GM12878 (cell line): ENCODE results near the gene SRGAP1. TPM values are rescaled to one million over a fixed set of nuclear protein-coding genes. Genes with fewer than 3 reads are reported as not detected.

Experiments used
- ATAC-seq: fragments of 200-7000 bp; cut with Tn5 transposase; 3 replicates; pipeline ENCODE4 v1.9.1; 2020; ENCODE audit warnings: mild to moderate bottlenecking, moderate library complexity
- BruUV-seq: library from RNA; stranded (reverse); fragments of 400-500 nt; replicated peaks from 2 replicates; lab custom pipeline; 2021; lab: Mats Ljungman, UMichigan
- CTCF ChIA-PET: fragments of 300-600 bp; sonication (Branson Sonifier 250); formaldehyde crosslinking; extraction: SDS; loops from one replicate; lab custom pipeline; 2021; ENCODE audit warnings: inconsistent platforms; lab: Yijun Ruan, JAX
- POLR2A ChIA-PET: fragments of 350-600 bp; formaldehyde crosslinking; extraction: SDS; loops from one replicate; lab custom pipeline; 2021; ENCODE audit warnings: inconsistent platforms; lab: Charles Lee
- RAD21 ChIA-PET: fragments of 300-600 bp; sonication (Branson Sonifier 250); formaldehyde crosslinking; loops from one replicate; lab custom pipeline; 2023; ENCODE audit warnings: antibody characterized with exemption; ENCODE audit not compliant: unreplicated experiment; lab: Charles Lee
- SMC1A ChIA-PET: fragments of 300-600 bp; sonication (Branson Sonifier 250); formaldehyde crosslinking; loops from one replicate; lab custom pipeline; 2023; ENCODE audit not compliant: unreplicated experiment, uncharacterized antibody; lab: Charles Lee
- DNase-seq: peaks from one replicate; pipeline ENCODE4 v3.0.0-alpha.2; 2011; ENCODE audit warnings: low read depth, low spot score
- FAIRE-seq: peaks from 3 replicates; lab custom pipeline; 2011; peaks lifted over from hg19 to GRCh38; lab: Jason Lieb, UNC
- H2AFZ ChIP-seq: 2 replicates; pipeline ENCODE4 v1.6.0; 2011; ENCODE audit warnings: low read depth, low read length, control low read depth; ENCODE audit not compliant: control insufficient read depth
- H3K27ac ChIP-seq: 2 replicates; pipeline ENCODE4 v1.5.1; 2011; ENCODE audit warnings: control low read depth; ENCODE audit not compliant: control insufficient read depth, insufficient read depth
- H3K27me3 ChIP-seq, 2 experiments: replicated peaks in 1 of 2; 2 replicates each; pipeline versions ENCODE4 v1.6.0 to v1.6.1; 2011; ENCODE audit warnings: low read length in 1 of 2; ENCODE audit not compliant: control insufficient read depth in 2 of 2, insufficient read depth in 2 of 2
- H3K36me3 ChIP-seq, 2 experiments: 2 replicates each; pipeline ENCODE4 v1.5.1; 2011; ENCODE audit warnings: low read length in 1 of 2; ENCODE audit not compliant: control insufficient read depth in 2 of 2, insufficient read depth in 2 of 2
- H3K4me1 ChIP-seq: 2 replicates; pipeline ENCODE4 v1.6.1; 2011; ENCODE audit warnings: mild to moderate bottlenecking, low read length, moderate library complexity, mixed read lengths; ENCODE audit not compliant: control insufficient read depth, insufficient read depth
- H3K4me2 ChIP-seq: 2 replicates; pipeline ENCODE4 v1.6.0; 2011; ENCODE audit warnings: control low read depth; ENCODE audit not compliant: control insufficient read depth, insufficient read depth
- H3K4me3 ChIP-seq: fragments of 200-600 bp; sonication (generic); 2 replicates; pipeline ENCODE4 v1.5.1; 2016
- H3K79me2 ChIP-seq: 2 replicates; pipeline ENCODE4 v1.6.0; 2011; ENCODE audit warnings: low read length; ENCODE audit not compliant: control insufficient read depth, insufficient read depth
- H3K9ac ChIP-seq: 2 replicates; pipeline ENCODE4 v1.8.0; 2011; ENCODE audit warnings: low read length, control low read depth, mixed read lengths; ENCODE audit not compliant: control insufficient read depth, insufficient read depth
- H3K9me3 ChIP-seq: replicated peaks from 3 replicates; pipeline ENCODE4 v1.5.1; 2011; ENCODE audit warnings: mild to moderate bottlenecking, low read length; ENCODE audit not compliant: control insufficient read depth, insufficient read depth
- H4K20me1 ChIP-seq: 2 replicates; pipeline ENCODE4 v1.6.0; 2011; ENCODE audit not compliant: control insufficient read depth, insufficient read depth
- ATF2 ChIP-seq: IDR thresholded peaks from 2 replicates; pipeline ENCODE4 v1.6.1; 2012; ENCODE audit warnings: low read length, inconsistent platforms
- E4F1 ChIP-seq: fragments of 450-650 bp; IDR thresholded peaks from 2 replicates; pipeline ENCODE4 v1.6.1; 2018; ENCODE audit warnings: borderline replicate concordance, mild to moderate bottlenecking; ENCODE audit not compliant: partially characterized antibody
- EED ChIP-seq: sonication (generic); IDR thresholded peaks from 2 replicates; pipeline ENCODE4 v1.6.1; 2016; ENCODE audit warnings: antibody characterized with exemption, low read depth
- ESRRA ChIP-seq: IDR thresholded peaks from 2 replicates; pipeline ENCODE4 v1.6.1; 2012; ENCODE audit warnings: mild to moderate bottlenecking, low read length, improper control_type of control experiment
- EZH2 ChIP-seq: IDR thresholded peaks from 2 replicates; pipeline ENCODE4 v1.6.1; 2012; ENCODE audit warnings: low read depth, mild to moderate bottlenecking, control low read depth, inconsistent platforms, low read length, borderline replicate concordance; ENCODE audit not compliant: control insufficient read depth
- GATAD2B ChIP-seq: fragments of 450-650 bp; conservative IDR thresholded peaks from 2 replicates; pipeline ENCODE4 v1.6.1; 2017; ENCODE audit warnings: low read depth, mild to moderate bottlenecking, moderate library complexity
- HDAC2 ChIP-seq: fragments of 200-600 bp; sonication (generic); IDR thresholded peaks from 2 replicates; pipeline ENCODE4 v1.6.1; 2017
- KLF5 ChIP-seq: fragments of 450-650 bp; IDR thresholded peaks from 2 replicates; pipeline ENCODE4 v1.6.1; 2014; ENCODE audit warnings: mild to moderate bottlenecking; ENCODE audit not compliant: partially characterized antibody
- NFYB ChIP-seq: IDR thresholded peaks from 2 replicates; pipeline ENCODE4 v1.6.1; 2011; ENCODE audit warnings: low read depth, mild to moderate bottlenecking, low read length, improper control_type of control experiment, moderate library complexity; ENCODE audit not compliant: insufficient read depth
- PBX3 ChIP-seq: IDR thresholded peaks from 2 replicates; pipeline ENCODE4 v1.6.1; 2011; ENCODE audit warnings: mild to moderate bottlenecking, low read depth, low read length, moderate library complexity; ENCODE audit not compliant: insufficient replicate concordance
- RCOR1 ChIP-seq: conservative IDR thresholded peaks from 2 replicates; pipeline ENCODE4 v1.6.1; 2012; ENCODE audit warnings: low read depth, low read length, improper control_type of control experiment
- SRF ChIP-seq, 2 experiments: IDR thresholded peaks; 2 replicates each; pipeline ENCODE4 v1.6.1; 2011; ENCODE audit warnings: low read depth in 2 of 2, low read length in 2 of 2, mild to moderate bottlenecking in 1 of 2, moderate library complexity in 1 of 2
- STAT3 ChIP-seq: IDR thresholded peaks from 2 replicates; pipeline ENCODE4 v1.6.1; 2011; ENCODE audit warnings: low read depth, low read length, improper control_type of control experiment
- USF1 ChIP-seq: IDR thresholded peaks from 2 replicates; pipeline ENCODE4 v1.6.1; 2011; ENCODE audit warnings: borderline replicate concordance, low read depth, mild to moderate bottlenecking, moderate library complexity, mixed read lengths, low read length; ENCODE audit not compliant: insufficient read depth; ENCODE audit errors: extremely low read length
- ZBTB33 ChIP-seq: fragments of 450-650 bp; IDR thresholded peaks from 2 replicates; pipeline ENCODE4 v1.6.1; 2017; ENCODE audit warnings: mild to moderate bottlenecking
- WGBS: methylation state at CpG from one replicate; pipeline ENCODE4 v1.1.6; 2016; ENCODE audit warnings: low lambda C conversion rate; ENCODE audit not compliant: insufficient replicate concordance, insufficient coverage; ENCODE audit errors: missing lambda C conversion rate; 5-methylcytosine and 5-hydroxymethylcytosine counted together
- in situ Hi-C: fragments of 300-500 bp; cut with MboI; formaldehyde crosslinking; loops from 9 replicates; pipeline ENCODE4 v1.14.3; 2018; ENCODE audit warnings: mixed read lengths
- intact Hi-C: fragments of 100-400 bp; cut with micrococcal nuclease; formaldehyde crosslinking; loops from one replicate; pipeline ENCODE4 v1.14.2; 2022; ENCODE audit not compliant: unreplicated experiment
- polyA plus RNA-seq, 11 experiments: library from polyadenylated mRNA; depleted of rRNA in 4 of 11; unstranded in 6 of 11; stranded (reverse) in 5 of 11; fragments of >200 nt; fragmentation: Nextera tagmentation in 4 of 11; fragmentation: Illumina TruSeq in 1 of 11; extraction: Ambion mirVana in 4 of 11; extraction: Trizol in 1 of 11; gene quantifications; 1 replicate in 1 of 11; 2 replicates in 10 of 11; pipeline versions ENCODE4 v1.2.1 to v1.2.3, GENCODE V29; 2011 to 2016; ENCODE audit warnings: inconsistent platforms in 2 of 11, missing spikeins in 2 of 11, low read depth in 1 of 11
- total RNA-seq, 4 experiments: library from RNA; depleted of rRNA in 3 of 4; stranded (reverse); fragments of >200 nt in 3 of 4; fragmentation: Illumina TruSeq in 1 of 4; extraction: Trizol in 1 of 4; gene quantifications; 2 replicates each; pipeline versions ENCODE4 v1.2.1 to v1.2.3, GENCODE V29; 2013 to 2021

Gene SRGAP1
- total and polyA plus RNA-seq, 10 of the 15 experiments (the other 5 are each of a cell fraction or from before 2014, with no cell fraction given), result 0.16 to 0.85 (median 0.46) TPM

GRCh38 chr12:63899396-63899795 lies 54.9 kb downstream of the SRGAP1 start:
- Histone ChIP-seq H2AFZ (no peak overlapping the region), H3K4me3 (no peak overlapping the region), H3K9me3 (no peaks in the 10 kb centered on the region), H3K79me2 (no peaks in the 10 kb centered on the region), H3K4me2 (no peak overlapping the region), H3K36me3 (no peaks in the 10 kb centered on the region), H4K20me1 (no peaks in the 10 kb centered on the region), H3K27me3 (no peaks in the 10 kb centered on the region), H3K27ac (no peak overlapping the region), H3K4me1 (no peaks in the 10 kb centered on the region), H3K9ac (no peak overlapping the region)
- in situ Hi-C loops, result no loop called here
- CTCF ChIA-PET, result no interaction called here
- 11% methylated on average over 4 of the region's 4 CpGs for WGBS
- RAD21 ChIA-PET, result interaction anchor here (1.0 kb wide), 1 partner anchor 15 kb away, joined by 3 read pairs; no protein-coding TSS in a partner anchor
- no TSS peak for BruUV-seq
- POLR2A ChIA-PET, result no interaction called here
- FAIRE-seq (no peak), ATAC-seq (peak; percentile 69), DNase-seq (no peak)
- SMC1A ChIA-PET, result interaction anchor here (0.8 to 2.0 kb wide), 4 partner anchors 10 to 18 kb away, joined by 3 to 4 read pairs (median 4); no protein-coding TSS in a partner anchor
- intact Hi-C loops, result no loop called here
- TF ChIP-seq PBX3 (peak; percentile 58), ESRRA (no peak), HDAC2 (no peak), USF1 (no peak), STAT3 (no peak), ATF2 (no peak), ZBTB33 (no peak), E4F1 (no peak), EZH2 (no peak), GATAD2B (no peak), KLF5 (no peak), EED (no peak), SRF (IDR thresholded peaks at IDR 0.05; ENCODE audit: low read depth in 2 of 2, low read length in 2 of 2) (peak in 1 of 2 experiments; percentile 68; a peak in 1 of 4 replicates), RCOR1 (no peak), NFYB (0 out of 2 replicates have a peak, but pooled peaks have one; percentile 40)
